H9 (cell line): ENCODE measurements around the gene HGS. TPM values are rescaled to one million over a fixed set of nuclear protein-coding genes. Genes with fewer than 3 reads are reported as not detected.

Experiments
- DNase-seq: peaks from one replicate; pipeline ENCODE4 v3.0.0-alpha.2; 2017
- H2AFZ ChIP-seq: one replicate; pipeline ENCODE4 v1.6.1; 2013; ENCODE audit warnings: mild to moderate bottlenecking, low read length, control low read depth, moderate library complexity
- H2AK5ac ChIP-seq: 2 replicates; pipeline ENCODE4 v1.6.1; 2013; ENCODE audit warnings: low read length, control low read depth, mixed read lengths; ENCODE audit not compliant: insufficient read length
- H2BK120ac ChIP-seq: one replicate; pipeline ENCODE4 v1.6.1; 2013; ENCODE audit warnings: low read depth, mild to moderate bottlenecking, low read length, control low read depth, inconsistent platforms; ENCODE audit not compliant: poor library complexity, severe bottlenecking
- H2BK12ac ChIP-seq: 2 replicates; pipeline ENCODE4 v1.6.1; 2013; ENCODE audit warnings: low read length, control low read depth, mixed read lengths, low read depth; ENCODE audit not compliant: insufficient read length
- H2BK15ac ChIP-seq: 2 replicates; pipeline ENCODE4 v1.6.1; 2013; ENCODE audit warnings: low read depth, low read length, control low read depth
- H2BK20ac ChIP-seq: one replicate; pipeline ENCODE4 v1.6.1; 2013; ENCODE audit warnings: low read depth, mild to moderate bottlenecking, low read length, control low read depth, inconsistent platforms; ENCODE audit not compliant: poor library complexity, severe bottlenecking
- H2BK5ac ChIP-seq: 2 replicates; pipeline ENCODE4 v1.6.1; 2013; ENCODE audit warnings: low read length, control low read depth, mixed read lengths; ENCODE audit not compliant: insufficient read length
- H3K14ac ChIP-seq: 2 replicates; pipeline ENCODE4 v1.6.1; 2013; ENCODE audit warnings: low read length, control low read depth; ENCODE audit not compliant: insufficient read depth
- H3K18ac ChIP-seq: 2 replicates; pipeline ENCODE4 v1.6.1; 2013; ENCODE audit warnings: low read depth, mild to moderate bottlenecking, mixed read lengths, low read length, control low read depth; ENCODE audit not compliant: insufficient read length
- H3K23ac ChIP-seq: 2 replicates; pipeline ENCODE4 v1.6.1; 2013; ENCODE audit warnings: low read length, control low read depth, mixed read lengths, low read depth; ENCODE audit not compliant: insufficient read length
- H3K23me2 ChIP-seq: 2 replicates; pipeline ENCODE4 v1.6.1; 2013; ENCODE audit warnings: low read depth, mild to moderate bottlenecking, mixed read lengths, low read length, control low read depth; ENCODE audit not compliant: insufficient read length, poor library complexity, severe bottlenecking
- H3K27ac ChIP-seq: 2 replicates; pipeline ENCODE4 v1.5.1; 2013; ENCODE audit warnings: low read length, control low read depth, mixed read lengths, low read depth; ENCODE audit not compliant: insufficient read length
- H3K27me3 ChIP-seq: 2 replicates; pipeline ENCODE4 v1.6.1; 2013; ENCODE audit warnings: low read length, control low read depth, inconsistent platforms; ENCODE audit not compliant: insufficient read depth
- H3K4ac ChIP-seq: 2 replicates; pipeline ENCODE4 v1.6.1; 2013; ENCODE audit warnings: low read depth, mild to moderate bottlenecking, control low read depth, inconsistent platforms, low read length, moderate library complexity
- H3K4me1 ChIP-seq: 2 replicates; pipeline ENCODE4 v1.6.1; 2013; ENCODE audit warnings: low read length, control low read depth, inconsistent platforms; ENCODE audit not compliant: insufficient read depth
- H3K4me2 ChIP-seq: 2 replicates; pipeline ENCODE4 v1.6.1; 2013; ENCODE audit warnings: low read length, control low read depth, mixed read lengths; ENCODE audit not compliant: insufficient read length, insufficient read depth
- H3K56ac ChIP-seq: 2 replicates; pipeline ENCODE4 v1.6.1; 2013; ENCODE audit warnings: low read depth, mild to moderate bottlenecking, mixed read lengths, low read length, control low read depth; ENCODE audit not compliant: insufficient read length
- H3K79me1 ChIP-seq: 2 replicates; pipeline ENCODE4 v1.6.1; 2013; ENCODE audit warnings: low read depth, mild to moderate bottlenecking, moderate library complexity, low read length, control low read depth, inconsistent platforms; ENCODE audit not compliant: insufficient read depth, poor library complexity, severe bottlenecking
- H3K79me2 ChIP-seq: 2 replicates; pipeline ENCODE4 v1.6.1; 2013; ENCODE audit warnings: low read length, control low read depth, inconsistent platforms; ENCODE audit not compliant: insufficient read depth
- H3K9ac ChIP-seq: 2 replicates; pipeline ENCODE4 v1.6.1; 2013; ENCODE audit warnings: low read length, control low read depth, mixed read lengths; ENCODE audit not compliant: insufficient read length; ENCODE audit errors: extremely low read depth
- H3K9me3 ChIP-seq: one replicate; pipeline ENCODE4 v1.6.1; 2013; ENCODE audit warnings: low read depth, low read length, inconsistent platforms; ENCODE audit not compliant: control insufficient read depth
- H3T11ph ChIP-seq: one replicate; pipeline ENCODE4 v1.6.1; 2013; ENCODE audit warnings: mild to moderate bottlenecking, low read length, control low read depth, inconsistent platforms
- H4K20me1 ChIP-seq: one replicate; pipeline ENCODE4 v1.6.1; 2013; ENCODE audit not compliant: control insufficient read depth, insufficient read length, insufficient read depth
- H4K5ac ChIP-seq: 2 replicates; pipeline ENCODE4 v1.6.1; 2013; ENCODE audit warnings: low read depth, mild to moderate bottlenecking, mixed read lengths, low read length, control low read depth; ENCODE audit not compliant: insufficient read length
- H4K8ac ChIP-seq: replicated peaks from 2 replicates; pipeline ENCODE4 v1.6.1; 2013; ENCODE audit warnings: low read length, control low read depth, mixed read lengths, low read depth; ENCODE audit not compliant: insufficient read length
- H4K91ac ChIP-seq: 2 replicates; pipeline ENCODE4 v1.6.1; 2013; ENCODE audit warnings: low read depth, mild to moderate bottlenecking, moderate library complexity, mixed read lengths, low read length, control low read depth; ENCODE audit not compliant: insufficient read length
- H3K27ac Mint-ChIP-seq, 3 experiments: 2 replicates in 2 of 3; 3 replicates in 1 of 3; pipeline ENCODE4 v1.8.0; 2020 to 2021; ENCODE audit warnings: mixed read lengths in 3 of 3, mild to moderate bottlenecking in 1 of 3, moderate library complexity in 1 of 3
- H3K27me3 Mint-ChIP-seq: 2 replicates; pipeline ENCODE4 v1.8.0; 2021; ENCODE audit warnings: low read depth, mild to moderate bottlenecking, moderate library complexity, mixed read lengths
- H3K36me3 Mint-ChIP-seq, 3 experiments: 2 replicates in 2 of 3; 3 replicates in 1 of 3; pipeline ENCODE4 v1.8.0; 2020 to 2021; ENCODE audit warnings: low read depth in 3 of 3, mixed read lengths in 3 of 3; ENCODE audit not compliant: insufficient read depth in 1 of 3
- H3K4me1 Mint-ChIP-seq, 2 experiments: 2 replicates each; pipeline ENCODE4 v1.8.0; 2020; ENCODE audit warnings: mixed read lengths in 2 of 2
- H3K4me3 Mint-ChIP-seq, 2 experiments: 2 replicates in 1 of 2; 3 replicates in 1 of 2; pipeline ENCODE4 v1.8.0; 2020 to 2021; ENCODE audit warnings: mild to moderate bottlenecking in 2 of 2, mixed read lengths in 2 of 2, moderate library complexity in 1 of 2
- H3K9me3 Mint-ChIP-seq, 2 experiments: 2 replicates in 1 of 2; 3 replicates in 1 of 2; pipeline ENCODE4 v1.8.0; 2020; ENCODE audit warnings: mild to moderate bottlenecking in 2 of 2, mixed read lengths in 2 of 2, moderate library complexity in 1 of 2
- WGBS: extraction: QIAGEN DNeasy Blood & Tissue Kit; methylation state at CpG from one replicate; pipeline ENCODE4 v1.1.7; 2013; ENCODE audit warnings: missing lambda C conversion rate, low lambda C conversion rate, mixed read lengths; ENCODE audit not compliant: insufficient read length; ENCODE audit errors: extremely low coverage; 5-methylcytosine and 5-hydroxymethylcytosine counted together
- total RNA-seq: library from RNA; stranded (reverse); gene quantifications from 2 replicates; pipeline ENCODE4 v1.2.1, GENCODE V29; 2021
- TF ChIP-seq, protein P1 (sequence below): fragments of 200-600 bp; sonication (generic); conservative IDR thresholded peaks from 3 replicates; pipeline ENCODE4 v1.8.0; 2021; ENCODE audit warnings: antibody characterized with exemption, mild to moderate bottlenecking

The HGS gene
- total RNA-seq, 1 experiment from 2014 or later: 106 TPM

DNA sequence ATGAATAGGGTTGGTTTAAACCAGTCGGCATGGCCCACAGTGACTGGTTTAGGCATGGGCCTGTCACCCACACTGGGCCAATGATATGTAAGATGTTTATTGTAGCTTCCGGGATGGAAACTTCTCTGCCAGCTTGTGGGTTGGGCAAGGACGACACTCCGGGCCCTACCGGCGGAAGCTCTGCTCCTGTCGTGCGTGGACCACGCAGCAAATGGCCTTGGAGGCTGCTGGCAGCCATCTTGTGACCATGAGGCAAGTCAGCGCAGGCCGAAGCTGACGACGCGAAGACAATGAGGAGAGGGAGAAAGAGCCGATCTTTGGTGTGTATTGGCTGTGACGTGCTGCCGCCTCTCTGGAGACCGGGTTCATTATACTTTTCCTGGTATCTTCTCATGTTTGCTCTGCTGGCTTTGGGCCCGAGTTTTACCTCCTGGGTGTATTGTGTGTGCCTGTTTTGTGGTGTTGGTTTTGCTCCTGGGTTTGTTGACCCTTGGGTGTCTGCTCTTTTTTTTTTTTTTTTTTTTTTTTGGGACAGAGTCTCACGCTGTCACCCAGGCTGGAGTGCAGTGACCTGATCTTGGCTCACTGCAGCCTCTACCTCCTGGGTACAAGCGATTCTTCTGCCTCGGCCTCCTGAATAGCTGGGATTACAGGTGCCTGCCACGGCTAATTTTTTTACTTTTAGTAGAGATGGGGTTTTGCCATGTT, 43.7 kb downstream of the HGS start:
- TF ChIP-seq, protein P1, sequence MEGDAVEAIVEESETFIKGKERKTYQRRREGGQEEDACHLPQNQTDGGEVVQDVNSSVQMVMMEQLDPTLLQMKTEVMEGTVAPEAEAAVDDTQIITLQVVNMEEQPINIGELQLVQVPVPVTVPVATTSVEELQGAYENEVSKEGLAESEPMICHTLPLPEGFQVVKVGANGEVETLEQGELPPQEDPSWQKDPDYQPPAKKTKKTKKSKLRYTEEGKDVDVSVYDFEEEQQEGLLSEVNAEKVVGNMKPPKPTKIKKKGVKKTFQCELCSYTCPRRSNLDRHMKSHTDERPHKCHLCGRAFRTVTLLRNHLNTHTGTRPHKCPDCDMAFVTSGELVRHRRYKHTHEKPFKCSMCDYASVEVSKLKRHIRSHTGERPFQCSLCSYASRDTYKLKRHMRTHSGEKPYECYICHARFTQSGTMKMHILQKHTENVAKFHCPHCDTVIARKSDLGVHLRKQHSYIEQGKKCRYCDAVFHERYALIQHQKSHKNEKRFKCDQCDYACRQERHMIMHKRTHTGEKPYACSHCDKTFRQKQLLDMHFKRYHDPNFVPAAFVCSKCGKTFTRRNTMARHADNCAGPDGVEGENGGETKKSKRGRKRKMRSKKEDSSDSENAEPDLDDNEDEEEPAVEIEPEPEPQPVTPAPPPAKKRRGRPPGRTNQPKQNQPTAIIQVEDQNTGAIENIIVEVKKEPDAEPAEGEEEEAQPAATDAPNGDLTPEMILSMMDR: no peak
- H3K4me2 ChIP-seq: no peak overlapping the region
- H2BK15ac ChIP-seq: no peak overlapping the region
- H2AFZ ChIP-seq: no peak overlapping the region
- no peaks in the 10 kb centered on the region for H3K27me3 ChIP-seq
- Mint-ChIP-seq H3K4me3 (no peak overlapping the region), H3K36me3 (no peaks in the 10 kb centered on the region), H3K9me3 (no peaks in the 10 kb centered on the region), H3K4me1 (peaks cover 12% of the 10 kb centered on the region in 2 experiments), H3K27me3 (peaks cover 7% of the 10 kb centered on the region), H3K27ac (no peak overlapping the region)
- H2BK120ac ChIP-seq: no peak overlapping the region
- no peak overlapping the region for H4K5ac ChIP-seq
- no peak overlapping the region for H2BK12ac ChIP-seq
- no peak overlapping the region for H3K14ac ChIP-seq
- H4K20me1 ChIP-seq: no peaks in the 10 kb centered on the region
- H3K79me1 ChIP-seq: no peaks in the 10 kb centered on the region
- H3K9me3 ChIP-seq: no peaks in the 10 kb centered on the region
- H3K56ac ChIP-seq: no peak overlapping the region
- no peak overlapping the region for H3K18ac ChIP-seq
- no peak overlapping the region for H2BK5ac ChIP-seq
- no CpG with 5 or more reads among the region's 23 CpGs for WGBS
- H3K79me2 ChIP-seq: no peaks in the 10 kb centered on the region
- no peaks in the 10 kb centered on the region for H3K23me2 ChIP-seq
- no peak overlapping the region for H3K27ac ChIP-seq
- H2BK20ac ChIP-seq: no peak overlapping the region
- H3T11ph ChIP-seq: no peak overlapping the region
- H4K91ac ChIP-seq: no peak overlapping the region
- no peak overlapping the region for H4K8ac ChIP-seq
- no peaks in the 10 kb centered on the region; the same call in 1 of the 2 replicates for H3K4me1 ChIP-seq
- DNase-seq: no peak
- H2AK5ac ChIP-seq: no peak overlapping the region
- H3K4ac ChIP-seq: no peak overlapping the region
- H3K23ac ChIP-seq: no peak overlapping the region
- no peak overlapping the region for H3K9ac ChIP-seq
